Stimulated activated CD8-positive, alpha-beta memory T cell treated with anti-CD3 and anti-CD28 coated beads, Interleukin-7, amount 100 ng/mL, for 4 hours (primary cell): Measurements from ENCODE around the gene ANKRD33B.
"Not testable (repeated sequence)": the region's sequence is repeated elsewhere in the genome, so short reads cannot be mapped to it uniquely, and the experiment has no call there.

ENCODE experiments used
- DNase-seq, 2 donors: peaks; one replicate each; pipeline ENCODE4 v3.0.0-alpha.2; 2020; ENCODE audit warnings: low read depth in 2 of 2

ANKRD33B gene

GRCh38 chr5:10593531-10594181 is 29.8 kb downstream of the ANKRD33B start:
- DNase-seq, result no peak

GRCh38 chr5:10594591-10595210 is 30.8 kb downstream of the ANKRD33B start:
- DNase-seq, result no peak

GRCh38 chr5:10595293-10595671 is 31.4 kb downstream of the ANKRD33B start:
- no peak for DNase-seq

GRCh38 chr5:10595672-10596309 is 31.9 kb downstream of the ANKRD33B start:
- peak in 1 of 2 donors; percentile 25 for DNase-seq

GRCh38 chr5:10596310-10596703 is 32.4 kb downstream of the ANKRD33B start:
- DNase-seq, result no peak

- no peak for DNase-seq
These were observed 33.1 kb downstream of the ANKRD33B start for GRCh38 chr5:10596886-10597451.

- DNase-seq, result no peak
These were observed 35.2 kb downstream of the ANKRD33B start for GRCh38 chr5:10599113-10599512.

GRCh38 chr5:10599862-10600284 is 36.0 kb downstream of the ANKRD33B start:
- DNase-seq, result no peak

- DNase-seq, result no peak
These were observed 36.9 kb downstream of the ANKRD33B start for GRCh38 chr5:10600626-10601245.

- DNase-seq, result no peak
These were observed 37.6 kb downstream of the ANKRD33B start for GRCh38 chr5:10601246-10602030.

- no peak for DNase-seq
These were observed 38.3 kb downstream of the ANKRD33B start for GRCh38 chr5:10602031-10602806.

GRCh38 chr5:10604975-10605374 is 41.1 kb downstream of the ANKRD33B start:
- no peak for DNase-seq

GRCh38 chr5:10606632-10607022 is 42.8 kb downstream of the ANKRD33B start:
- DNase-seq, result not testable (repeated sequence)

GRCh38 chr5:10607023-10607665 is 43.3 kb downstream of the ANKRD33B start:
- no peak for DNase-seq

GRCh38 chr5:10607666-10608073 is 43.8 kb downstream of the ANKRD33B start:
- DNase-seq, result no peak

- not testable (repeated sequence) for DNase-seq
These were observed 44.2 kb downstream of the ANKRD33B start for GRCh38 chr5:10608081-10608480.

- DNase-seq, result no peak
These were observed 46.2 kb downstream of the ANKRD33B start for GRCh38 chr5:10610058-10610457.

GRCh38 chr5:10611290-10611689 is 47.4 kb downstream of the ANKRD33B start:
- DNase-seq, result no peak

- DNase-seq, result no peak
These were observed 48.4 kb downstream of the ANKRD33B start for GRCh38 chr5:10612251-10612650.

- DNase-seq, result no peak
These were observed 51.8 kb downstream of the ANKRD33B start for GRCh38 chr5:10615693-10616092.
